Measurements from ENCODE around the gene RELB. TPM values are rescaled to one million over a fixed set of nuclear protein-coding genes. Genes with fewer than 3 reads are reported as not detected.

Gene RELB
- total and polyA plus RNA-seq, 2 of the 4 experiments (the other 2 are of a cell fraction): 5.0 to 17.2 TPM

DNA sequence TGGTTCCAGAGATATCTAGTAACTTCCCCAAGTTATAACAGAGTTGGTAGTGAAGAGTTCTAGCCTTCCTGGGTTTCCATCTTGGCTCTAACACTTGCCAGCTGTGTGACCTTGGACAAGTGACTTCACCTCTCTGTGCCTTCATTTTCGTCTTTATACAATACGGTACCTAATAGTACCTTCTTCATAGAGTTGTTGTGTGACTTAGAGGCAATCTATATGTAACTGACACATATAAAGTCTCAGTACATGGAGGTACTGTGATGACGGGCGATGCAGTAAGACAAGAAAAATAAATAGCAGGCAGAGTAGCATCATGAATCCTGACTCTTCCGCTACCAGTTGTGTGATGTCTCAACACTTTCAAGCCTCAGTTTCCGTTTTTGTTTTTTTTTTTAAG is 29.6 kb downstream of the RELB start:
- DNase-seq (no peak), ATAC-seq (ENCODE audit: low read depth) (no peak)
- no peak overlapping the region for H2BK20ac ChIP-seq (ENCODE audit: low read depth, low read length)
- no peaks in the 10 kb centered on the region for H3K79me1 ChIP-seq (ENCODE audit: low read depth in 1 of 2, low read length in 2 of 2)
- TF ChIP-seq RAD21 (IDR thresholded peaks at IDR 0.05; ENCODE audit: low read length) (no peak), CHD1 (IDR thresholded peaks at IDR 0.05; ENCODE audit: low read depth, low read length) (no peak), POLR2A (IDR thresholded peaks at IDR 0.05; ENCODE audit: low read depth, low read length) (no peak), NFE2L2 (IDR thresholded peaks at IDR 0.05; ENCODE audit: low read depth, low read length) (no peak), SMC3 (IDR thresholded peaks at IDR 0.05; ENCODE audit: low read depth, low read length) (no peak), RFX5 (IDR thresholded peaks at IDR 0.05; ENCODE audit: low read depth, low read length) (no peak), CEBPB (IDR thresholded peaks at IDR 0.05; ENCODE audit: low read depth, low read length) (no peak), MAZ (IDR thresholded peaks at IDR 0.05; ENCODE audit: borderline replicate concordance, low read depth, low read length) (no peak), RCOR1 (IDR thresholded peaks at IDR 0.05; ENCODE audit: insufficient replicate concordance, low read length) (no peak), MXI1 (IDR thresholded peaks at IDR 0.05; ENCODE audit: borderline replicate concordance, low read depth, low read length) (no peak)
- TF ChIP-seq, protein P1, sequence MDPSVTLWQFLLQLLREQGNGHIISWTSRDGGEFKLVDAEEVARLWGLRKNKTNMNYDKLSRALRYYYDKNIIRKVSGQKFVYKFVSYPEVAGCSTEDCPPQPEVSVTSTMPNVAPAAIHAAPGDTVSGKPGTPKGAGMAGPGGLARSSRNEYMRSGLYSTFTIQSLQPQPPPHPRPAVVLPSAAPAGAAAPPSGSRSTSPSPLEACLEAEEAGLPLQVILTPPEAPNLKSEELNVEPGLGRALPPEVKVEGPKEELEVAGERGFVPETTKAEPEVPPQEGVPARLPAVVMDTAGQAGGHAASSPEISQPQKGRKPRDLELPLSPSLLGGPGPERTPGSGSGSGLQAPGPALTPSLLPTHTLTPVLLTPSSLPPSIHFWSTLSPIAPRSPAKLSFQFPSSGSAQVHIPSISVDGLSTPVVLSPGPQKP (IDR thresholded peaks at IDR 0.05; ENCODE audit: borderline replicate concordance, low read depth, low read length): no peak
- TF ChIP-seq, protein P2, sequence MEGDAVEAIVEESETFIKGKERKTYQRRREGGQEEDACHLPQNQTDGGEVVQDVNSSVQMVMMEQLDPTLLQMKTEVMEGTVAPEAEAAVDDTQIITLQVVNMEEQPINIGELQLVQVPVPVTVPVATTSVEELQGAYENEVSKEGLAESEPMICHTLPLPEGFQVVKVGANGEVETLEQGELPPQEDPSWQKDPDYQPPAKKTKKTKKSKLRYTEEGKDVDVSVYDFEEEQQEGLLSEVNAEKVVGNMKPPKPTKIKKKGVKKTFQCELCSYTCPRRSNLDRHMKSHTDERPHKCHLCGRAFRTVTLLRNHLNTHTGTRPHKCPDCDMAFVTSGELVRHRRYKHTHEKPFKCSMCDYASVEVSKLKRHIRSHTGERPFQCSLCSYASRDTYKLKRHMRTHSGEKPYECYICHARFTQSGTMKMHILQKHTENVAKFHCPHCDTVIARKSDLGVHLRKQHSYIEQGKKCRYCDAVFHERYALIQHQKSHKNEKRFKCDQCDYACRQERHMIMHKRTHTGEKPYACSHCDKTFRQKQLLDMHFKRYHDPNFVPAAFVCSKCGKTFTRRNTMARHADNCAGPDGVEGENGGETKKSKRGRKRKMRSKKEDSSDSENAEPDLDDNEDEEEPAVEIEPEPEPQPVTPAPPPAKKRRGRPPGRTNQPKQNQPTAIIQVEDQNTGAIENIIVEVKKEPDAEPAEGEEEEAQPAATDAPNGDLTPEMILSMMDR (conservative IDR thresholded peaks at IDR 0.05; ENCODE audit: low read depth, low read length): no peak
- TF ChIP-seq, protein P3, sequence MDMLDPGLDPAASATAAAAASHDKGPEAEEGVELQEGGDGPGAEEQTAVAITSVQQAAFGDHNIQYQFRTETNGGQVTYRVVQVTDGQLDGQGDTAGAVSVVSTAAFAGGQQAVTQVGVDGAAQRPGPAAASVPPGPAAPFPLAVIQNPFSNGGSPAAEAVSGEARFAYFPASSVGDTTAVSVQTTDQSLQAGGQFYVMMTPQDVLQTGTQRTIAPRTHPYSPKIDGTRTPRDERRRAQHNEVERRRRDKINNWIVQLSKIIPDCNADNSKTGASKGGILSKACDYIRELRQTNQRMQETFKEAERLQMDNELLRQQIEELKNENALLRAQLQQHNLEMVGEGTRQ (IDR thresholded peaks at IDR 0.05; ENCODE audit: low read depth, low read length): no peak
- no peak overlapping the region for H4K8ac ChIP-seq (ENCODE audit: low read depth in 2 of 2, low read length in 2 of 2)
- CTCF ChIA-PET: interaction anchor here (0.6 kb wide), 1 partner anchor 677 kb away, joined by 3 read pairs; no protein-coding TSS in a partner anchor
- H3K4ac ChIP-seq (ENCODE audit: low read depth, low read length): no peak overlapping the region
- no peaks in the 10 kb centered on the region for H3K9me3 ChIP-seq (ENCODE audit: control insufficient read depth, insufficient read depth, low read length)
- H3K18ac ChIP-seq (ENCODE audit: low read depth, low read length): no peak overlapping the region
- dilution Hi-C loops (cut with HindIII; ENCODE audit: low sequenced_read_pairs, unreplicated experiment) (no loop called here), in situ Hi-C loops (cut with MboI; ENCODE audit: low sequenced_read_pairs) (no loop called here), intact Hi-C loops (cut with micrococcal nuclease) (no loop called here)
- no peak overlapping the region for H3K14ac ChIP-seq (replicated peaks; ENCODE audit: low read depth, low read length)
- H3K27ac ChIP-seq (ENCODE audit: insufficient read depth, low read length): no peak overlapping the region
- WGBS, 2 experiments (ENCODE audit: extremely low coverage in 2 of 2, insufficient read length in 1 of 2): 78% methylated on average over 4 of the region's 6 CpGs; no CpG with 5 or more reads in 1 of the 2 experiments
- no peaks in the 10 kb centered on the region for H3K9me1 ChIP-seq (ENCODE audit: insufficient read depth, low read length)
- no peak overlapping the region for H3K9ac ChIP-seq (ENCODE audit: low read depth, low read length)
- POLR2A ChIA-PET (ENCODE audit: unreplicated experiment): no interaction called here
- H2BK120ac ChIP-seq (ENCODE audit: low read depth, low read length): no peak overlapping the region
- no peak overlapping the region for H2BK15ac ChIP-seq (ENCODE audit: low read depth, low read length)
- no peaks in the 10 kb centered on the region for H3K4me1 ChIP-seq (ENCODE audit: control insufficient read depth, insufficient read depth, low read length)
- no TSS peak for BruUV-seq (replicated peaks)
- no peak overlapping the region for H2AFZ ChIP-seq (replicated peaks; ENCODE audit: low read length, poor library complexity)
- H3K4me2 ChIP-seq (ENCODE audit: low read depth, low read length): no peak overlapping the region
- peaks cover 33% of the 10 kb centered on the region for H3K36me3 ChIP-seq (ENCODE audit: control insufficient read depth, insufficient read depth, low read length)
- no peak overlapping the region for H3K23ac ChIP-seq (ENCODE audit: low read depth, low read length)
- no peaks in the 10 kb centered on the region for H4K20me1 ChIP-seq (ENCODE audit: insufficient read depth, low read length)
- H3K56ac ChIP-seq (ENCODE audit: extremely low read depth, insufficient read depth, low read length): no peak overlapping the region
- H4K91ac ChIP-seq (ENCODE audit: insufficient read depth, low read depth, low read length): no peak overlapping the region
- no peak overlapping the region for H2BK5ac ChIP-seq (ENCODE audit: low read depth, low read length, poor library complexity, severe bottlenecking)
- no peak overlapping the region for H3K4me3 ChIP-seq (ENCODE audit: insufficient read depth, low read depth, low read length)
- no peaks in the 10 kb centered on the region for H3K27me3 ChIP-seq (ENCODE audit: control insufficient read depth, insufficient read depth, low read length)
- H2AK5ac ChIP-seq (ENCODE audit: low read depth, low read length): no peak overlapping the region
- no peak overlapping the region for H2AK9ac ChIP-seq (replicated peaks; ENCODE audit: low read depth, low read length, poor library complexity)
- no peak overlapping the region for H4K5ac ChIP-seq (ENCODE audit: low read depth, low read length)

Data from IMR-90 (cell line).